ENCODE measurements around the gene PSMD9.

PSMD9 gene

GRCh38 chr12:121955258-121956237 is 67.0 kb downstream of the PSMD9 start:
- DNase-seq (ENCODE audit: low spot score), result no peak

GRCh38 chr12:121957861-121958515 is 69.4 kb downstream of the PSMD9 start:
- no peak for DNase-seq (ENCODE audit: low spot score)

GRCh38 chr12:121958541-121959240 is 70.1 kb downstream of the PSMD9 start:
- DNase-seq (ENCODE audit: low spot score), result peak; percentile 55

- no peak for DNase-seq (ENCODE audit: low spot score)
Measured at GRCh38 chr12:121960541-121960940, 72.0 kb downstream of the PSMD9 start.

- no peak for DNase-seq (ENCODE audit: low spot score)
Measured at GRCh38 chr12:121961195-121961879, 72.7 kb downstream of the PSMD9 start.

GRCh38 chr12:121963341-121964018 is 74.9 kb downstream of the PSMD9 start:
- DNase-seq (ENCODE audit: low spot score), result no peak

GRCh38 chr12:121964813-121965643 is 76.4 kb downstream of the PSMD9 start:
- peak; percentile 32 for DNase-seq (ENCODE audit: low spot score)

GRCh38 chr12:121966959-121967358 is 78.4 kb downstream of the PSMD9 start:
- no peak for DNase-seq (ENCODE audit: low spot score)

Data from hepatic stellate cell (primary cell).